ENCODE results near the gene SLC24A4. TPM values are rescaled to one million over a fixed set of nuclear protein-coding genes. Genes with fewer than 3 reads are reported as not detected.

Gene SLC24A4
- total and polyA plus RNA-seq, 10 donors = 0.29 to 8.9 (median 4.2) TPM

DNA sequence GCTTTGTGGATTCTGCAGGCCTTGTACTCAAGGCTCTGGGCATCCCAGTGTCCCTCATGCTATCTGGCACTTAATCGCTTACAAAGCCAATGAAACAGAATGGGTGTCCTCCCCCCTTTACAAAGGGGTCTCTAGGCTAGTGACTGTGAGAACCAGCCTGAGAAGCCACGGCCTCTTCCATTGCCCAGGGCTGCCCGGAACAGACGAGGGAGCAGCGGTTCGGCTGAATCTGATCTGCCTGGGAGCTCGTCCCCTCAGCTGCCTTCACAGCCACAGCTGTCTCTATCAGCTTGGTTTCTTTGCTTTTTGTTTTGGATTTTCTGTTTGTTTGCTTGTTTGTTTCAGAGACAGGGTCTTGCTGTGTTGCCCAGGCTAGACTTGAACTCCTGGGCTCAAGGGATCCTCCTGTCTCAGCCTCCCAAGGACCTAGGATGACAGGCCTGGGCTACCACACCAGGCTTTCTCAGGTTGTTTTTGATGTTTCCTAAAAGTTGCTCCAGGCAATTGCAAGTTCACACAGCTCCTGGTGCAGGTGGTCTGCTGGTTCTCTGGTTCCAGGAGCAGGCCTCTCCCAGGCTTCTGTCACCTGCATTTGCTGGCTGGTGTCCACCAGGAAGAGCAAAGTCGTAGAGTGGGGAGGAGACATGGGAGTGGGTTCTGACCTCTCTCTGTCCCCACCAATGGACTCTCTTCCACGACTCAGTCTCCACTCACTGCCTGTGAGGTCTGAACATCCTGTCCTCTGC is 179.7 kb downstream of the SLC24A4 start:
- Histone ChIP-seq H3K36me3 (no peaks in the 10 kb centered on the region), H3K4me3 (no peak overlapping the region), H3K27ac (no peak overlapping the region), H3K9me3 (no peaks in the 10 kb centered on the region), H3K4me1 (peaks cover 8 to 40% (median 28%) of the 10 kb centered on the region in 6 donors), H3K27me3 (replicated peaks in 1 of 7) (no peaks in the 10 kb centered on the region)
- TF ChIP-seq POLR2A (IDR thresholded peaks at IDR 0.05) (no peak), POLR2AphosphoS5 (IDR thresholded peaks at IDR 0.05) (no peak)
- TF ChIP-seq, protein P1, sequence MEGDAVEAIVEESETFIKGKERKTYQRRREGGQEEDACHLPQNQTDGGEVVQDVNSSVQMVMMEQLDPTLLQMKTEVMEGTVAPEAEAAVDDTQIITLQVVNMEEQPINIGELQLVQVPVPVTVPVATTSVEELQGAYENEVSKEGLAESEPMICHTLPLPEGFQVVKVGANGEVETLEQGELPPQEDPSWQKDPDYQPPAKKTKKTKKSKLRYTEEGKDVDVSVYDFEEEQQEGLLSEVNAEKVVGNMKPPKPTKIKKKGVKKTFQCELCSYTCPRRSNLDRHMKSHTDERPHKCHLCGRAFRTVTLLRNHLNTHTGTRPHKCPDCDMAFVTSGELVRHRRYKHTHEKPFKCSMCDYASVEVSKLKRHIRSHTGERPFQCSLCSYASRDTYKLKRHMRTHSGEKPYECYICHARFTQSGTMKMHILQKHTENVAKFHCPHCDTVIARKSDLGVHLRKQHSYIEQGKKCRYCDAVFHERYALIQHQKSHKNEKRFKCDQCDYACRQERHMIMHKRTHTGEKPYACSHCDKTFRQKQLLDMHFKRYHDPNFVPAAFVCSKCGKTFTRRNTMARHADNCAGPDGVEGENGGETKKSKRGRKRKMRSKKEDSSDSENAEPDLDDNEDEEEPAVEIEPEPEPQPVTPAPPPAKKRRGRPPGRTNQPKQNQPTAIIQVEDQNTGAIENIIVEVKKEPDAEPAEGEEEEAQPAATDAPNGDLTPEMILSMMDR (IDR thresholded peaks at IDR 0.05 in 8 of 11, conservative IDR thresholded peaks at IDR 0.05 in 3 of 11) = no peak
- peak; percentile 53 for DNase-seq
- 86 to 93% (median 89%) methylated on average over 9 of the region's 9 CpGs for WGBS, 5 donors
- intact Hi-C loops (cut with DNase I; ENCODE audit: low total_unique reads) = no loop called here

DNA sequence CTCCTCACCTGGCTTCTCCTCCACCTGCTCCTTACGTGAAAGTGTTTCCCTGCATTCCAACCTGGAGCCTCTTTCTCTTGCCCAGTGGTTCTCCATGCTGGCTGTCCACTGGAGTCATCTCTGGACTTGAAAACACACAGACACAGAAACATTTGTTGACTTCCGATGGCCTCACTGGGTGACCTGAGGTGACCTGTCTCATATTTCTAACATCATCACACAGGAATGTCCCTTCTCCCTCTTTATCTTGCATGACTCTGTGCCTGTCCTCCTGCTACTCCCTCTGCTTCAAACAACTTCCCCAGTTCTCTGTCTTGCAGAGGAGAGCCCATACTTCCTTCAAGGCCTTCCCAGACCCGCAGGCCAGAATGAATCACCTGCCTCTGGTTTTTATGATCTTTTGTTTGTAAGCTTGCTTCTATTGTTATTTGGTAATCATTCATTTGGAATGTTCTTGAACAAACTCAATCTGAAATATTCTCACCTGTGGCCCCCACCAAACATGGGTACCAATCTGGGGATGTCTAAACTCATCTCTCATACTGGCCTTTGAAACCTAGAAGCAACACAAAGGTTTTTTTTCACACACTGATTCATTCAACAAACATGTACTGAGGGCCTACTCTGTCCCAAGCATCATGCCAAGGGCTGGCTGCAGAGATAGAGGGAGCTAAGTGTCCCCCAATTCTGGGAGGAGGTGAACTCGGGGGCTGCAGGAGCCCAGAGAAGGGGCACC is 181.0 kb downstream of the SLC24A4 start:
- intact Hi-C loops (cut with DNase I; ENCODE audit: low total_unique reads) = no loop called here
- 60 to 82% (median 75%) methylated on average over 4 of the region's 4 CpGs for WGBS, 5 donors
- no peak for DNase-seq
- Histone ChIP-seq H3K4me3 (no peak overlapping the region), H3K27ac (no peak overlapping the region), H3K4me1 (peaks cover 8 to 46% (median 30%) of the 10 kb centered on the region in 6 donors), H3K36me3 (no peaks in the 10 kb centered on the region), H3K9me3 (no peaks in the 10 kb centered on the region), H3K27me3 (replicated peaks in 1 of 7) (no peaks in the 10 kb centered on the region)
- TF ChIP-seq POLR2AphosphoS5 (IDR thresholded peaks at IDR 0.05) = no peak
- TF ChIP-seq POLR2A (IDR thresholded peaks at IDR 0.05) = no peak
- TF ChIP-seq, protein P1 (IDR thresholded peaks at IDR 0.05 in 8 of 11, conservative IDR thresholded peaks at IDR 0.05 in 3 of 11) = no peak

DNA sequence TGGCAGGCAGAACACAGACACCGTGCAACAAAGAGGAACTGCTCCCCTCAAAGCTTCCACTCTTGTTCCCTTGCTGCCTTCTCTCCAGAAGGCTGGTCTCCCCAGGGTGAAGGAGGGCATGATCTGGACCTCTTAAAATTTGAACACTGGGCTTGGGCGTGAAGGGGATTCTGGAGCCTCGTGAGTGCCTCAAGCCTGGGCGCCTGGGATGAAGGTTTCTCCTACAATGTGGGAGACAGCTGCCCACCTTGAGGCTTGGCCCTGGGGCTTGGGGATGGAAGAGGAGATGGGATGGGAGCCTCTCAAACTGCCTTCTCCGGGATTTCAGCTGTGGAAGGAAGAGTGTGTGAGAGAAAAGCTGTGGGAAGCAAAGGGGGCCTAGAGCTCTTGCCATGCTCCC is 182.9 kb downstream of the SLC24A4 start:
- WGBS, 5 donors = 85 to 92% (median 92%) methylated on average over 5 of the region's 5 CpGs
- peak; percentile 55 for DNase-seq
- peak overlapping the region in 3 of 8 donors; percentile 75 to 85 (median 81) for H3K27ac ChIP-seq

More for the DNA sequence above, 182.9 kb downstream of the SLC24A4 start:
- Histone ChIP-seq H3K4me1 (peaks cover 8 to 54% (median 30%) of the 10 kb centered on the region in 6 donors), H3K27me3 (replicated peaks in 1 of 7) (no peaks in the 10 kb centered on the region), H3K9me3 (no peaks in the 10 kb centered on the region), H3K36me3 (no peaks in the 10 kb centered on the region), H3K4me3 (no peak overlapping the region)
- TF ChIP-seq, protein P1 (IDR thresholded peaks at IDR 0.05 in 8 of 11, conservative IDR thresholded peaks at IDR 0.05 in 3 of 11) = no peak
- TF ChIP-seq POLR2A (IDR thresholded peaks at IDR 0.05) (no peak), POLR2AphosphoS5 (IDR thresholded peaks at IDR 0.05) (no peak)
- intact Hi-C loops (cut with DNase I; ENCODE audit: low total_unique reads) = no loop called here

Data from spleen (tissue), 11 donors.